Measurements from ENCODE around the gene RRP8. TPM values are rescaled to one million over a fixed set of nuclear protein-coding genes. Genes with fewer than 3 reads are reported as not detected.

RRP8 gene
- total and polyA plus RNA-seq, 5 donors from 2014 or later = 21.0 to 30.9 (median 23.6) TPM

DNA sequence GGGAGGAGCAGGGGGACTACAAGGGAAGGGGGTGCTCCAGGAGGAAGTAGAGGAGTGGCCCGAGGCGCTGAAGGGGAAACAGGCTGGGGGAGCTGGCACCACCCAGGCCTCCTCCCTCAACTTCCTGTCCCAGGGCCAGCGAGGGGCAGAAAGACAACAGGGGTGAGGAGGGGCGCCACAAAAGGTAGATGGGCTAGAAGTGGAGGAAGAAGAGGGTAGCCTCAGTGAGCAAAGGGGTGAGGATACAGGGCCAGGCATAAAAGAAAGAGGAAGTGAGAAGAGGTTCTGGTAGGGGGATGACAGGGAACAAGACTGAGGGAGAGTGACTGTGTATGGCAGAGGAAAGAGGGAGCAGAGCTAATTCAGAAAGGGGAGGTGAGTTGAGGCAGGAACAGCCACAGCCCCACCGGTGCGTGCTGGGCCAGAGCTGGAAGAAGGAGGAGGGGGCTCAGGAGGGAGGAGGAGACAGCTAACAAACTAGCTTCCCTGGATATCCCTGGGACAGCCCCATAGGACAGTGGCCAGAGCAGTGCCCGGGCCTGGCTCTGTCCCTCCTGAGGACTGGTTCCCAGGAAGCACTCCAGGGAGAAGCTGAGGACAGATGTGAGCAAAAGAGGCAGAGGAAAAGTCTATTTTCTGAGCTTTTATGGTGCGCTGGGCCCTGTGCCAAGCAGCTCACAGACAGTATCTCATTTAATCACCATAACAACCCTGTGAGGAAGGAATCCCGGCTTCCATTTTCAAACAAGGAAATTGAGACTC, 43.7 kb upstream of the RRP8 start:
- no peak overlapping the region for H3K4me3 Mint-ChIP-seq
- H3K27me3 Mint-ChIP-seq = no peaks in the 10 kb centered on the region
- H3K27ac Mint-ChIP-seq = no peak overlapping the region
- Histone ChIP-seq H3K36me3 (ENCODE audit: control insufficient read depth, insufficient read depth, low read length) (no peaks in the 10 kb centered on the region), H3K4me1 (ENCODE audit: control insufficient read depth, insufficient read depth, low read length, poor library complexity, severe bottlenecking) (peaks cover 49% of the 10 kb centered on the region), H3K27ac (ENCODE audit: insufficient read depth, low read length, poor library complexity, severe bottlenecking) (peak overlapping the region; percentile 81), H3K9me3 (ENCODE audit: control insufficient read depth in 2 of 2, low read length in 2 of 2) (no peaks in the 10 kb centered on the region), H3K27me3 (ENCODE audit: control insufficient read depth, insufficient read depth, low read length) (peaks cover 7% of the 10 kb centered on the region), H3K4me3 (ENCODE audit: low read depth, low read length) (peak overlapping the region; percentile 39)
- peak in 2 of 3 donors; percentile 34 to 82 for DNase-seq
- no peaks in the 10 kb centered on the region for H3K36me3 Mint-ChIP-seq
- H3K4me1 Mint-ChIP-seq = no peaks in the 10 kb centered on the region
- peak; percentile 62 to 69 for ATAC-seq (ENCODE audit: low read depth in 2 of 2)
- no peaks in the 10 kb centered on the region for H3K9me3 Mint-ChIP-seq

DNA sequence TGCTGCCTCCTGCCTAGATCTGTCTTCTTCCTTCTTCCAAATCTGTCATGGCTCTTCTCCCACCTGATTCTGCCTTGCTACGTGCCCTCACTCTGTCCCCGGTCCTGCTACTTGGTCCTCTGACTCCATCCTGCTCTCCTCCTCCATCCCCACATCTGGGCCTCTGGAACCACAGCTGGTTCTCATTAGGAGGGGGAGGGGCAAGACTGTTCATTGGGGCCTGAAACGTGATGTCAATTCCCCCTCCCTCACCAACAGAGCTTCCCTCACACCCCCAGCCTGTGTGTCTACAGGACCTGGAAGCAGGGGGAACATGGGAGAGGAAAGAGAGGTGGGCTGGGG, 43.1 kb upstream of the RRP8 start:
- H3K36me3 Mint-ChIP-seq = no peaks in the 10 kb centered on the region
- ATAC-seq (ENCODE audit: low read depth in 2 of 2) (peak in 1 of 2 donors; percentile 7), DNase-seq (no peak)
- H3K4me3 ChIP-seq (ENCODE audit: low read depth, low read length) = peak overlapping the region; percentile 49
- H3K9me3 Mint-ChIP-seq = no peaks in the 10 kb centered on the region
- H3K4me3 Mint-ChIP-seq = no peak overlapping the region
- no peaks in the 10 kb centered on the region for H3K27me3 Mint-ChIP-seq
- H3K9me3 ChIP-seq (ENCODE audit: control insufficient read depth in 2 of 2, low read length in 2 of 2) = no peaks in the 10 kb centered on the region
- H3K27ac Mint-ChIP-seq = no peak overlapping the region
- H3K36me3 ChIP-seq (ENCODE audit: control insufficient read depth, insufficient read depth, low read length) = no peaks in the 10 kb centered on the region
- H3K4me1 Mint-ChIP-seq = no peaks in the 10 kb centered on the region
- peaks cover 49% of the 10 kb centered on the region for H3K4me1 ChIP-seq (ENCODE audit: control insufficient read depth, insufficient read depth, low read length, poor library complexity, severe bottlenecking)
- peaks cover 7% of the 10 kb centered on the region for H3K27me3 ChIP-seq (ENCODE audit: control insufficient read depth, insufficient read depth, low read length)
- peak overlapping the region; percentile 81 for H3K27ac ChIP-seq (ENCODE audit: insufficient read depth, low read length, poor library complexity, severe bottlenecking)

DNA sequence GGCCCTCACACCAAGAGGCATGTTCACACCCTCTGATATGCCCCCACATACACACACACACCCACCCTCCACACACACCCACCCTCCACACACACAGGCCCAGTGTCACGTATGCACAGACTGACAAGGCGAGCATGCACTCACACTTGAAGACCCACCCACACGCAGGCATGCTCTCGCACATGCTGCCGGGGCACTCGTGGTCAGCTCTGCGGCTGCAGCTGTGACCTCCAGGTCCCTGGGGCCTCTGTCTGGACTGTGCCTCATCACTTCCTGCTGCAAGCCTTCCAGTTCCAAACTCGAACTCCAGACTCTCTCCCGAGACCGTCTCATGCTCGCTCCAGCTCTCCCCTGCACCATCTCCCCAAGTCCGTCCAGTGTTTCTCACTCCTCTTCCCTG, 42.7 kb upstream of the RRP8 start:
- no peaks in the 10 kb centered on the region for H3K9me3 ChIP-seq (ENCODE audit: control insufficient read depth in 2 of 2, low read length in 2 of 2)
- H3K27me3 ChIP-seq (ENCODE audit: control insufficient read depth, insufficient read depth, low read length) = peaks cover 5% of the 10 kb centered on the region
- DNase-seq (no peak), ATAC-seq (ENCODE audit: low read depth in 2 of 2) (no peak)
- peak overlapping the region; percentile 81 for H3K27ac ChIP-seq (ENCODE audit: insufficient read depth, low read length, poor library complexity, severe bottlenecking)
- H3K4me3 ChIP-seq (ENCODE audit: low read depth, low read length) = peak overlapping the region; percentile 49
- H3K4me1 ChIP-seq (ENCODE audit: control insufficient read depth, insufficient read depth, low read length, poor library complexity, severe bottlenecking) = peaks cover 49% of the 10 kb centered on the region
- Mint-ChIP-seq H3K4me1 (no peaks in the 10 kb centered on the region), H3K27me3 (no peaks in the 10 kb centered on the region), H3K36me3 (no peaks in the 10 kb centered on the region), H3K9me3 (no peaks in the 10 kb centered on the region), H3K27ac (no peak overlapping the region), H3K4me3 (peak overlapping the region in 1 of 4 donors; percentile 46)
- no peaks in the 10 kb centered on the region for H3K36me3 ChIP-seq (ENCODE audit: control insufficient read depth, insufficient read depth, low read length)

DNA sequence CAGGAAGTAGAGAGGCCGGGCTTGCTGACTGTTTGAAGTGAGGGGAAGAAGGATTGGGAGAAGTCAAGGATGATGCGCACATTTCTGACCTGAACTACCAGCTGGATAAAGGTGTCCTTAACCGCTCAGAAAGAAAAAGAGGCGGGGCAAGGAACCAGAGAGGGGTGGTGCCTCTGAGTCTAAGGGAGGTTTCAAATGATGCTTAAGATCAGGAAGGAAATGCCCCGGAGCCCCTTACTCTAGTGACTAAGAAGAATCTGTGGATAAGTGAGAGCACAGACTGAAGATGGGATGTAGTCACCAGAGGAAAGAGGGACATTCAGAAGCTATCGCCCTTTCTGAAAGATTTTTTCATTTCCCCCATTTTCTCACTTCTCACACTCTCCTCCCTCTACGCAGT, 39.5 kb upstream of the RRP8 start:
- Mint-ChIP-seq H3K4me3 (no peak overlapping the region), H3K9me3 (no peaks in the 10 kb centered on the region), H3K27me3 (no peaks in the 10 kb centered on the region), H3K4me1 (peaks cover 0 to 4% (median 0%) of the 10 kb centered on the region in 4 donors), H3K27ac (no peak overlapping the region), H3K36me3 (peaks cover 7% of the 10 kb centered on the region)
- ATAC-seq (ENCODE audit: low read depth in 2 of 2) (no peak), DNase-seq (peak in 1 of 3 donors; percentile 30)
- Histone ChIP-seq H3K36me3 (ENCODE audit: control insufficient read depth, insufficient read depth, low read length) (no peaks in the 10 kb centered on the region), H3K4me1 (ENCODE audit: control insufficient read depth, insufficient read depth, low read length, poor library complexity, severe bottlenecking) (peaks cover 43% of the 10 kb centered on the region), H3K9me3 (ENCODE audit: control insufficient read depth in 2 of 2, low read length in 2 of 2) (no peaks in the 10 kb centered on the region), H3K27me3 (ENCODE audit: control insufficient read depth, insufficient read depth, low read length) (peaks cover 2% of the 10 kb centered on the region), H3K4me3 (ENCODE audit: low read depth, low read length) (no peak overlapping the region), H3K27ac (ENCODE audit: insufficient read depth, low read length, poor library complexity, severe bottlenecking) (no peak overlapping the region)

DNA sequence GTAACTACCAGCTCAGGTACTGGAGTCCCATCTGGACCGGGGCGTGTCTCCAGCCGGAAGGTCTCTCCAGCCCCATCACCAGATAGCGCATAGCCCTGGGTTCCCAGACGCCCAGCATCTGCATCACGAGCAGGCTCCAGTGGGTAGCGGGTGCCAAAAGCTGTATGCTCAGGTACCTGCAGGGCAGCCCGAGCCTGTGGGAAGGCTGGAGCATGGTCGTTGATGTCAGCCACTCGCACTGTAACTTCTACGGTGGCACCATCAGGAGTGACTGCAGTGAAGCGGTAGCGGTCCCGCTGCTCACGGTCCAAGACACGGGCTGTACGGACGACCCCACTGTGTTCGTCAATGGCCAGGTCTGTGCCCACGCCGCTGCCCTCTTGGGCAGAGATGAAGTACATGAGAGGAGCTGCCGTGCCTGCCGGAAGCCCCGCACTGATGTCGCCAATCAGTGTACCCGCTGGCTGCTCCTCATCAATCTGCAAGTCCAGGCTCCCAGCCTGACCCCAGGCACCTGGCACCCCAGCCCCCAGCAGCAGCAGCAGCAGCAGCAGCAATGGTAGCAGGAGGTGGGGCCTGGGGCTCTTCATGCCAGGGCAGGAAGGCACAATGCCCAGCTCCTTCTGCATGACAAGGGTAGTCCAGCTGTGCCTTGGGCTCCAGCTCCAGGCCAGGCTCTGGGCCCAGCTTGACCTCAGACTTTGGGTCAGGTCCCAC, 37.7 kb upstream of the RRP8 start:
- H3K27ac Mint-ChIP-seq = no peak overlapping the region
- Histone ChIP-seq H3K27ac (ENCODE audit: insufficient read depth, low read length, poor library complexity, severe bottlenecking) (no peak overlapping the region), H3K36me3 (ENCODE audit: control insufficient read depth, insufficient read depth, low read length) (no peaks in the 10 kb centered on the region), H3K9me3 (ENCODE audit: control insufficient read depth in 2 of 2, low read length in 2 of 2) (no peaks in the 10 kb centered on the region), H3K4me1 (ENCODE audit: control insufficient read depth, insufficient read depth, low read length, poor library complexity, severe bottlenecking) (peaks cover 24% of the 10 kb centered on the region), H3K27me3 (ENCODE audit: control insufficient read depth, insufficient read depth, low read length) (peaks cover 2% of the 10 kb centered on the region), H3K4me3 (ENCODE audit: low read depth, low read length) (no peak overlapping the region)
- H3K9me3 Mint-ChIP-seq = no peaks in the 10 kb centered on the region
- H3K4me3 Mint-ChIP-seq = no peak overlapping the region
- H3K27me3 Mint-ChIP-seq = no peaks in the 10 kb centered on the region
- DNase-seq (no peak), ATAC-seq (ENCODE audit: low read depth in 2 of 2) (no peak)
- H3K36me3 Mint-ChIP-seq = peaks cover 7% of the 10 kb centered on the region
- peaks cover 0 to 4% (median 0%) of the 10 kb centered on the region in 4 donors for H3K4me1 Mint-ChIP-seq

DNA sequence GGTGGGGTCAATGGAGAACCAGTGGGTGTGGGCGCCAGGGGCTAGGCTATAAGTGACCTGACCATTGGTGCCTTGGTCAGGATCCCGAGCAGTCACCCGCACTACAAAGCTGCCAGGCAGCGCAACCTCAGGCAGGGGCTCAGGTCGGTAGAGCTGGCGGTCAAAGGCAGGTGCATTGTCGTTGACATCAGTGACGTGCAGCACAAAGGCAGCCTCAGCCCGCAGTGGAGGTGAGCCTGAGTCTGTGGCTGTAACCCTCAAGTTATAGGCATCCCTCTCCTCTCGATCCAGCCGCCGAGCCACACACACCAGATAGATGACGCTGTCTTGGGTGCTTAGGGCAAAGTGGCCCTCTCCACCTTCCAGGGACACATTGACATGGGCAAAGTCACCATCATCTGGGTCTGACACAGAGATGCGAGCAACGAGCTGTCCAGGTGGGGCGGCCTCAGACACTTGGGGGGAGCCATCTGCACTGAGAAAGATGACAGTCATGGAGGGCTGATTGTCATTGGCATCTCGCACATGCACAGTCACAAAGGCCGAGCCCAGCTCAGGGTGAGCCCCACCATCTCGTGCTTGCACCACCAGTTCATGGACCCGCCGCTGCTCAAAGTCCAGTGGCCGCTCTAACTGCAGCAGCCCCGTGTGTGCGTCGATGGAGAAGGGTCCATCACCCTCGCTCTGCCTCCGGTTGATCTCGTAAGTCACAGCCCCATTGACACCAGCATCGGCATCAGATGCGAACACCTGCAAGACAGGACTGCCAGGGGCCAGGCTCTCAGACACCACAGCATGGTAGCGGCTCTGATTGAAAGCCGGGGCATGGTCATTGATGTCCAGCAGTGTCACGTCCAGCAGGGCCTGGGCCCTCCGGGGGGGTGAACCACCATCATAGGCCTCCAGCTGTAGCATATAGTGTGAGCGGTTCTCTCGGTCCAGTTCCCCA, 36.9 kb upstream of the RRP8 start:
- H3K4me3 ChIP-seq (ENCODE audit: low read depth, low read length) = no peak overlapping the region
- ATAC-seq (ENCODE audit: low read depth in 2 of 2) (no peak), DNase-seq (no peak)
- peaks cover 2% of the 10 kb centered on the region for H3K27me3 ChIP-seq (ENCODE audit: control insufficient read depth, insufficient read depth, low read length)
- H3K27me3 Mint-ChIP-seq = no peaks in the 10 kb centered on the region
- H3K9me3 ChIP-seq (ENCODE audit: control insufficient read depth in 2 of 2, low read length in 2 of 2) = no peaks in the 10 kb centered on the region
- H3K4me3 Mint-ChIP-seq = no peak overlapping the region
- peak overlapping the region in 2 of 3 donors; percentile 61 to 68 for H3K27ac Mint-ChIP-seq
- H3K36me3 Mint-ChIP-seq = peaks cover 7% of the 10 kb centered on the region
- no peaks in the 10 kb centered on the region for H3K36me3 ChIP-seq (ENCODE audit: control insufficient read depth, insufficient read depth, low read length)
- peaks cover 0 to 4% (median 0%) of the 10 kb centered on the region in 4 donors for H3K4me1 Mint-ChIP-seq
- no peaks in the 10 kb centered on the region for H3K9me3 Mint-ChIP-seq
- peaks cover 16% of the 10 kb centered on the region for H3K4me1 ChIP-seq (ENCODE audit: control insufficient read depth, insufficient read depth, low read length, poor library complexity, severe bottlenecking)
- no peak overlapping the region for H3K27ac ChIP-seq (ENCODE audit: insufficient read depth, low read length, poor library complexity, severe bottlenecking)

DNA sequence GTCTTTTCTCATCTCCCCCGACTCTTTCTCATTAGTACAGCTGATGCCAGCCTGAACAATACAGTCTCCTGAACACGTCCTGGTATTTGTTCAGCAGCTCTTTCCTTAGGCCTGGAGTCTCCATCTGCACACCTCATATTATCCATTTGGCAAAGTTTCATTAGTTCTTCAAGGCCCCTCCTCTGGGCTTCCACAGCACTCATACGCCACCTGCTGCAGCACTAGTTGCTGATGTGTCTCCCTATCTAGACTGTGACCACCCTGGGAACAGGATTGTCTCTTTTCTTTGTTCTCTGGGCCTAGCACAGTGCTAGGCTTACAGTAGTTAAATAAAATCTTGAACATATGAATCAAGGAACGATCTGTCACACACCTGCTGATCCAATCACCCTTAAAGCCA, 35.0 kb upstream of the RRP8 start:
- Mint-ChIP-seq H3K27me3 (no peaks in the 10 kb centered on the region), H3K4me3 (no peak overlapping the region), H3K36me3 (peaks cover 7% of the 10 kb centered on the region), H3K27ac (no peak overlapping the region), H3K4me1 (peaks cover 0 to 4% (median 0%) of the 10 kb centered on the region in 4 donors), H3K9me3 (no peaks in the 10 kb centered on the region)
- Histone ChIP-seq H3K4me1 (ENCODE audit: control insufficient read depth, insufficient read depth, low read length, poor library complexity, severe bottlenecking) (peaks cover 6% of the 10 kb centered on the region), H3K9me3 (ENCODE audit: control insufficient read depth in 2 of 2, low read length in 2 of 2) (no peaks in the 10 kb centered on the region), H3K4me3 (ENCODE audit: low read depth, low read length) (no peak overlapping the region), H3K27me3 (ENCODE audit: control insufficient read depth, insufficient read depth, low read length) (no peaks in the 10 kb centered on the region), H3K36me3 (ENCODE audit: control insufficient read depth, insufficient read depth, low read length) (no peaks in the 10 kb centered on the region), H3K27ac (ENCODE audit: insufficient read depth, low read length, poor library complexity, severe bottlenecking) (no peak overlapping the region)
- DNase-seq (no peak), ATAC-seq (ENCODE audit: low read depth in 2 of 2) (no peak)
